Spleen (tissue), 7 donors: ENCODE data around the gene AFF1.

Experiments used
- POLR2A ChIP-seq, 3 donors: fragments of 450-650 bp; IDR thresholded peaks; one replicate each; pipeline ENCODE4 v1.5.1; 2017; ENCODE audit warnings: antibody characterized with exemption in 3 of 3, mild to moderate bottlenecking in 1 of 3
- POLR2AphosphoS5 ChIP-seq, 3 donors: sonication (generic); formaldehyde crosslinking; IDR thresholded peaks; one replicate each; pipeline ENCODE4 v1.5.1; 2017; ENCODE audit warnings: antibody characterized with exemption in 3 of 3
- TF ChIP-seq, protein P1 (sequence below), 11 experiments: fragments of 200-600 bp in 7 of 11; fragments of 450-650 bp in 4 of 11; sonication (generic) in 4 of 11; IDR thresholded peaks in 8 of 11; conservative IDR thresholded peaks in 3 of 11; 1 replicate in 7 of 11; 2 replicates in 4 of 11; pipeline versions ENCODE4 v1.4.0 to v1.8.0; 2016 to 2021; ENCODE audit warnings: antibody characterized with exemption in 11 of 11, inconsistent platforms in 4 of 11, mild to moderate bottlenecking in 1 of 11
- donor health status: DM: no; HTN: no; CAD: no; lungs with moderate emphysema.
- donor health status: DM: no; HTN: no; CAD: no.
- donor health status: DM: no; HTN: no; CAD: no.

GRCh38 chr4:87171944-87172343 lies 237.1 kb downstream of the AFF1 start:
- TF ChIP-seq, protein P1, sequence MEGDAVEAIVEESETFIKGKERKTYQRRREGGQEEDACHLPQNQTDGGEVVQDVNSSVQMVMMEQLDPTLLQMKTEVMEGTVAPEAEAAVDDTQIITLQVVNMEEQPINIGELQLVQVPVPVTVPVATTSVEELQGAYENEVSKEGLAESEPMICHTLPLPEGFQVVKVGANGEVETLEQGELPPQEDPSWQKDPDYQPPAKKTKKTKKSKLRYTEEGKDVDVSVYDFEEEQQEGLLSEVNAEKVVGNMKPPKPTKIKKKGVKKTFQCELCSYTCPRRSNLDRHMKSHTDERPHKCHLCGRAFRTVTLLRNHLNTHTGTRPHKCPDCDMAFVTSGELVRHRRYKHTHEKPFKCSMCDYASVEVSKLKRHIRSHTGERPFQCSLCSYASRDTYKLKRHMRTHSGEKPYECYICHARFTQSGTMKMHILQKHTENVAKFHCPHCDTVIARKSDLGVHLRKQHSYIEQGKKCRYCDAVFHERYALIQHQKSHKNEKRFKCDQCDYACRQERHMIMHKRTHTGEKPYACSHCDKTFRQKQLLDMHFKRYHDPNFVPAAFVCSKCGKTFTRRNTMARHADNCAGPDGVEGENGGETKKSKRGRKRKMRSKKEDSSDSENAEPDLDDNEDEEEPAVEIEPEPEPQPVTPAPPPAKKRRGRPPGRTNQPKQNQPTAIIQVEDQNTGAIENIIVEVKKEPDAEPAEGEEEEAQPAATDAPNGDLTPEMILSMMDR (IDR thresholded peaks at IDR 0.05 in 8 of 11, conservative IDR thresholded peaks at IDR 0.05 in 3 of 11), result no peak
- TF ChIP-seq POLR2A (IDR thresholded peaks at IDR 0.05), result no peak
- no peak for TF ChIP-seq POLR2AphosphoS5 (IDR thresholded peaks at IDR 0.05)
